ENCODE measurements around the gene SSH2. TPM values are rescaled to one million over a fixed set of nuclear protein-coding genes. Genes with fewer than 3 reads are reported as not detected.
"Not testable (repeated sequence)": the region's sequence is repeated elsewhere in the genome, so short reads cannot be mapped to it uniquely, and the experiment has no call there.

Gene SSH2
- total RNA-seq, 6 donors from 2014 or later, result 55.4 to 82.9 (median 67.8) TPM

DNA sequence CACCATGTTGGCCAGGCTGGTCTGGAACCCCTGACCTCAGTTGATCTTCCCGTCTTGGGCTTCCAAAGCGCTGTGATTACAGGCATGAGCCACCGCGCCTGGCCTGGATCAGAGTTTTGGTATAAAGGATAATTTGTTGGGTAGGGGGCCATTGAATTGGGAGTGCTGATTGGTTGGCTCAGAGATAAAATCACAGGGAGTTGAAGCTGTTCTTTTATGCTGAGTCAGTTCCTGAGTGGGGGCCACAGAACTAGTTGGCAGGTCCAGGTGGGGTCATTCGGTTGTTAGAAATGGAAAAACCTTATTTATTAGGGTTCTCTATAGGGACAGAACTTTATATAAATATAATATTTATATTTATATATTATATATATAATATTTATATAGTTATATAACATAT lies 147.1 kb downstream of the SSH2 start:
- no peaks in the 10 kb centered on the region for H3K36me3 ChIP-seq
- H3K27ac ChIP-seq, result no peak overlapping the region
- WGBS, 2 donors, result 98% methylated on average over 5 of the region's 5 CpGs
- peaks cover 8 to 17% (median 13%) of the 10 kb centered on the region in 4 donors for H3K4me1 ChIP-seq
- no peaks in the 10 kb centered on the region for H3K9me3 ChIP-seq
- no peak overlapping the region for H3K4me3 ChIP-seq
- no peak for TF ChIP-seq CTCF (IDR thresholded peaks at IDR 0.05)
- no peak for TF ChIP-seq POLR2A (IDR thresholded peaks at IDR 0.05)
- no peak for TF ChIP-seq POLR2AphosphoS5 (IDR thresholded peaks at IDR 0.05)
- TF ChIP-seq EP300 (IDR thresholded peaks at IDR 0.05), result no peak
- no peaks in the 10 kb centered on the region for H3K27me3 ChIP-seq
- ATAC-seq (ENCODE audit: low FRiP score in 2 of 2) (no peak), DNase-seq (no peak)

GRCh38 chr17:29779812-29780190 lies 150.2 kb downstream of the SSH2 start:
- not testable (repeated sequence) for H3K36me3 ChIP-seq; H3K27me3 ChIP-seq; H3K4me3 ChIP-seq; H3K9me3 ChIP-seq; DNase-seq; H3K27ac ChIP-seq; ATAC-seq (ENCODE audit: low FRiP score in 2 of 2)
- peaks cover 8 to 14% (median 10%) of the 10 kb centered on the region in 4 donors for H3K4me1 ChIP-seq
- WGBS, 2 donors, result 86 to 93% methylated on average over 8 of the region's 8 CpGs

GRCh38 chr17:29778956-29779811 lies 150.8 kb downstream of the SSH2 start:
- H3K36me3 ChIP-seq, result no peaks in the 10 kb centered on the region
- DNase-seq (peak in 1 of 2 donors; percentile 62), ATAC-seq (ENCODE audit: low FRiP score in 2 of 2) (peak; percentile 91)
- H3K27me3 ChIP-seq, result no peaks in the 10 kb centered on the region
- H3K9me3 ChIP-seq, result no peaks in the 10 kb centered on the region
- H3K4me3 ChIP-seq, result no peak overlapping the region
- peaks cover 8 to 14% (median 10%) of the 10 kb centered on the region in 4 donors for H3K4me1 ChIP-seq
- peak; percentile 67 to 83 (median 74) for TF ChIP-seq CTCF (IDR thresholded peaks at IDR 0.05)
- TF ChIP-seq POLR2AphosphoS5 (IDR thresholded peaks at IDR 0.05), result no peak
- peak overlapping the region in 1 of 4 donors; percentile 52 for H3K27ac ChIP-seq
- WGBS, 2 donors, result 37 to 39% methylated on average over 8 of the region's 8 CpGs

- DNase-seq (no peak), ATAC-seq (ENCODE audit: low FRiP score in 2 of 2) (no peak)
- H3K9me3 ChIP-seq, result no peaks in the 10 kb centered on the region
- no peak overlapping the region for H3K27ac ChIP-seq
- 74 to 75% methylated on average over 1 of the region's 1 CpG for WGBS, 2 donors
- TF ChIP-seq EP300 (IDR thresholded peaks at IDR 0.05) (no peak), POLR2AphosphoS5 (IDR thresholded peaks at IDR 0.05) (no peak), POLR2A (IDR thresholded peaks at IDR 0.05) (no peak), CTCF (IDR thresholded peaks at IDR 0.05) (no peak)
- H3K4me1 ChIP-seq, result peaks cover 8 to 14% (median 10%) of the 10 kb centered on the region in 4 donors
- H3K36me3 ChIP-seq, result no peaks in the 10 kb centered on the region
- no peaks in the 10 kb centered on the region for H3K27me3 ChIP-seq
- H3K4me3 ChIP-seq, result no peak overlapping the region
These were observed 152.4 kb downstream of the SSH2 start for GRCh38 chr17:29777663-29778062.

DNA sequence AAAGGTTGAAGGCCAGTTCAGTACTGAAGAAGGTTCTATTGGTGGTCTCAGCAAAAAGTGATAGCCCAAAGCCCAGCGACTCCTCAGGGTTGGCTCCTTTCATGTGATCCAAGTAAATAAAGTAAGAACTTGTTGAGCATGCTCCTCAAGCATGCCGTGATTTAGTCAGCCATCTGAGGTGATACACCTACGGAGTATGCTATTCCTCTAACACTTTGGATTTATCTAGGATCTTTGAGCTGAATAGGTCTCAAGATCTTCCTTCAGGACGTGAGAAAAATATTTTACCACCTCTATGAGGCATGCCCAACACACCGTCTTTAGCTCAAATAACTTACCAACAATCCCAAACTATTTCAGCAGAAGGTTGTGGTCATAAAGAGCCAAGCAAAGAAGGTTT lies 154.0 kb downstream of the SSH2 start:
- Histone ChIP-seq H3K27me3 (no peaks in the 10 kb centered on the region), H3K36me3 (no peaks in the 10 kb centered on the region), H3K27ac (no peak overlapping the region), H3K4me3 (no peak overlapping the region), H3K9me3 (no peaks in the 10 kb centered on the region), H3K4me1 (peaks cover 8 to 14% (median 10%) of the 10 kb centered on the region in 4 donors)
- TF ChIP-seq POLR2A (IDR thresholded peaks at IDR 0.05) (no peak), EP300 (IDR thresholded peaks at IDR 0.05) (no peak), CTCF (IDR thresholded peaks at IDR 0.05) (no peak), POLR2AphosphoS5 (IDR thresholded peaks at IDR 0.05) (no peak)
- ATAC-seq (ENCODE audit: low FRiP score in 2 of 2), result no peak
- DNase-seq, result no peak
- WGBS, 2 donors, result 93 to 97% methylated on average over 5 of the region's 5 CpGs
